K562 (cell line): Measurements from ENCODE around the gene SIPA1L2. TPM values are rescaled to one million over a fixed set of nuclear protein-coding genes. Genes with fewer than 3 reads are reported as not detected.

Source experiments
- ATAC-seq: fragments of 200-7000 bp; cut with Tn5 transposase; 3 replicates; pipeline ENCODE4 v1.9.1; 2020; ENCODE audit warnings: moderate library complexity
- BruUV-seq: library from RNA; stranded (reverse); fragments of 400-500 nt; replicated peaks from 2 replicates; lab custom pipeline; 2021; lab: Mats Ljungman, UMichigan
- CTCF ChIA-PET: fragments of 300-600 bp; formaldehyde crosslinking; extraction: SDS; loops from one replicate; lab custom pipeline; 2021; ENCODE audit warnings: low intra/inter-chr PET ratio; lab: Yijun Ruan, JAX
- POLR2A ChIA-PET: fragments of 300-600, 350-650 bp; sonication (Branson Sonifier 250); formaldehyde crosslinking; extraction: SDS; loops from one replicate; lab custom pipeline; 2021; ENCODE audit warnings: antibody characterized with exemption, inconsistent platforms; lab: Yijun Ruan, JAX
- DNase-seq, 4 experiments: peaks; one replicate each; pipeline versions ENCODE4 v3.0.0 to v3.0.0-alpha.2; 2011 to 2018; ENCODE audit warnings: low spot score in 3 of 4, mixed read lengths in 3 of 4; ENCODE audit errors: extremely low read depth in 1 of 4
- FAIRE-seq: peaks from 2 replicates; lab custom pipeline; 2011; peaks lifted over from hg19 to GRCh38; lab: Jason Lieb, UNC
- H2AFZ ChIP-seq: 2 replicates; pipeline ENCODE4 v1.6.0; 2011; ENCODE audit warnings: low read depth, low read length, control low read depth, inconsistent platforms
- H3K27ac ChIP-seq: fragments of 200-600 bp; 3 replicates; pipeline ENCODE4 v1.8.0; 2011; ENCODE audit warnings: low read depth, mild to moderate bottlenecking, control low read depth, inconsistent platforms, low read length, moderate library complexity, mixed read lengths; ENCODE audit errors: extremely low read depth
- H3K27me3 ChIP-seq, 2 experiments: fragments of 300-600 bp in 1 of 2; 2 replicates in 1 of 2; 3 replicates in 1 of 2; pipeline versions ENCODE4 v1.6.0 to v1.8.0; 2011; ENCODE audit warnings: inconsistent platforms in 2 of 2, low read length in 2 of 2, mild to moderate bottlenecking in 1 of 2, mixed read lengths in 1 of 2, moderate library complexity in 1 of 2; ENCODE audit not compliant: control insufficient read depth in 2 of 2, insufficient read depth in 2 of 2
- H3K36me3 ChIP-seq: fragments of 300-600 bp; 3 replicates; pipeline ENCODE4 v1.8.0; 2011; ENCODE audit warnings: mild to moderate bottlenecking, low read length, inconsistent platforms; ENCODE audit not compliant: control insufficient read depth, insufficient read depth
- H3K4me1 ChIP-seq, 2 experiments: fragments of 200-600 bp in 1 of 2; replicated peaks in 1 of 2; 2 replicates in 1 of 2; 3 replicates in 1 of 2; pipeline versions ENCODE4 v1.5.1 to v1.8.0; 2011; ENCODE audit warnings: inconsistent platforms in 2 of 2, low read length in 2 of 2, mild to moderate bottlenecking in 1 of 2, mixed read lengths in 1 of 2, moderate library complexity in 1 of 2; ENCODE audit not compliant: control insufficient read depth in 2 of 2, insufficient read depth in 2 of 2
- H3K4me2 ChIP-seq: 2 replicates; pipeline ENCODE4 v1.6.1; 2011; ENCODE audit warnings: low read length, control low read depth, inconsistent platforms, mixed read lengths; ENCODE audit not compliant: insufficient read depth
- H3K4me3 ChIP-seq: fragments of 200-600 bp; sonication (generic), shearing (Covaris generic); 2 replicates; pipeline ENCODE4 v1.5.1; 2016; ENCODE audit warnings: control low read depth, inconsistent platforms
- H3K79me2 ChIP-seq: fragments of 200-600 bp; 3 replicates; pipeline ENCODE4 v1.8.0; 2011; ENCODE audit warnings: low read length, inconsistent platforms; ENCODE audit not compliant: control insufficient read depth, insufficient read depth
- H3K9ac ChIP-seq, 2 experiments: 2 replicates each; pipeline versions ENCODE4 v1.6.0 to v1.6.1; 2011; ENCODE audit warnings: low read depth in 2 of 2, low read length in 2 of 2, control low read depth in 1 of 2, inconsistent platforms in 1 of 2, mild to moderate bottlenecking in 1 of 2, mixed read lengths in 1 of 2; ENCODE audit not compliant: insufficient read depth in 1 of 2
- H3K9me1 ChIP-seq: one replicate; pipeline ENCODE4 v1.6.0; 2011; ENCODE audit warnings: inconsistent platforms, mild to moderate bottlenecking, low read length, moderate library complexity; ENCODE audit not compliant: control insufficient read depth, insufficient read depth
- H3K9me3 ChIP-seq: replicated peaks from 2 replicates; pipeline ENCODE4 v1.5.1; 2011; ENCODE audit warnings: low read depth, low read length, inconsistent platforms; ENCODE audit not compliant: control insufficient read depth, insufficient read depth
- H4K20me1 ChIP-seq: replicated peaks from 2 replicates; pipeline ENCODE4 v1.6.1; 2011; ENCODE audit warnings: low read length, inconsistent platforms, mixed read lengths; ENCODE audit not compliant: control insufficient read depth, insufficient read depth
- FOXA3 ChIP-seq, 2 experiments: fragments of 450-650 bp in 1 of 2; sonication (generic) in 1 of 2; formaldehyde crosslinking; IDR thresholded peaks in 1 of 2; conservative IDR thresholded peaks in 1 of 2; 2 replicates each; pipeline versions ENCODE4 v1.4.0 to v1.8.0; 2020 to 2022; ENCODE audit warnings: mild to moderate bottlenecking in 2 of 2, missing genetic modification reagents in 1 of 2
- NR3C1 ChIP-seq: sonication (generic); formaldehyde crosslinking; IDR thresholded peaks from 2 replicates; pipeline ENCODE4 v1.8.1; 2022; ENCODE audit warnings: missing genetic modification reagents
- SIN3A ChIP-seq, 2 experiments: fragments of 150-350 bp in 1 of 2; IDR thresholded peaks; 2 replicates each; pipeline ENCODE4 v1.6.1; 2011 to 2016; ENCODE audit warnings: borderline replicate concordance in 2 of 2, low read depth in 2 of 2, low read length in 2 of 2, mild to moderate bottlenecking in 2 of 2, moderate library complexity in 2 of 2; ENCODE audit not compliant: control insufficient read depth in 1 of 2
- SIN3B ChIP-seq: fragments of 450-650 bp; IDR thresholded peaks from 2 replicates; pipeline ENCODE4 v1.6.1; 2017; ENCODE audit warnings: low read depth, mild to moderate bottlenecking, moderate library complexity
- SIX5 ChIP-seq, 2 experiments: IDR thresholded peaks; 2 replicates each; pipeline ENCODE4 v1.6.1; 2011; ENCODE audit warnings: low read length in 2 of 2, borderline replicate concordance in 1 of 2, low read depth in 1 of 2, mild to moderate bottlenecking in 1 of 2, moderate library complexity in 1 of 2; ENCODE audit not compliant: insufficient read depth in 1 of 2
- STAT5A ChIP-seq: IDR thresholded peaks from 2 replicates; pipeline ENCODE4 v1.6.1; 2012; ENCODE audit warnings: low read length, inconsistent platforms, borderline replicate concordance
- XRCC4 ChIP-seq: IDR thresholded peaks from one replicate; pipeline ENCODE4 v1.6.1; 2011; ENCODE audit not compliant: insufficient read depth, insufficient read length; ENCODE audit errors: extremely low read depth
- ZNF785 ChIP-seq: fragments of 250-450 bp; sonication (Bioruptor Pico); IDR thresholded peaks from 2 replicates; pipeline ENCODE4 v1.4.0; 2020; ENCODE audit warnings: mild to moderate bottlenecking
- ZSCAN29 ChIP-seq: fragments of 450-650 bp; IDR thresholded peaks from 2 replicates; pipeline ENCODE4 v1.6.1; 2017
- WGBS: fragments of 100-300 bp; shearing (Covaris generic); methylation state at CpG from one replicate; pipeline ENCODE4 v1.1.6; 2016; ENCODE audit warnings: low coverage, mixed read lengths; ENCODE audit not compliant: insufficient coverage; ENCODE audit errors: missing lambda C conversion rate; 5-methylcytosine and 5-hydroxymethylcytosine counted together
- in situ Hi-C: fragments of 300-500 bp; cut with MboI; formaldehyde crosslinking; loops from 4 replicates; pipeline ENCODE4 v1.15.0; 2018; ENCODE audit warnings: inconsistent platforms, mixed read lengths
- intact Hi-C: fragments of 100-400 bp; cut with micrococcal nuclease; formaldehyde crosslinking; loops from 2 replicates; pipeline ENCODE4 v1.14.2; 2022
- polyA plus RNA-seq, 8 experiments: library from polyadenylated mRNA; depleted of rRNA in 4 of 8; stranded (reverse) in 5 of 8; unstranded in 3 of 8; fragments of >200 nt; fragmentation: Nextera tagmentation in 2 of 8; fragmentation: Illumina TruSeq in 1 of 8; extraction: Ambion mirVana in 2 of 8; extraction: Trizol in 1 of 8; gene quantifications; 2 replicates each; pipeline versions ENCODE4 v1.2.1 to v1.2.3, GENCODE V29; 2011 to 2014; ENCODE audit warnings: inconsistent platforms in 1 of 8, missing spikeins in 1 of 8
- total RNA-seq, 7 experiments: library from RNA; depleted of rRNA in 6 of 7; stranded (reverse); fragments of >200 nt in 6 of 7; fragmentation: Illumina TruSeq in 2 of 7; extraction: Trizol in 2 of 7; gene quantifications; 2 replicates each; pipeline versions ENCODE4 v1.2.1 to v1.2.3, GENCODE V29; 2011 to 2021; ENCODE audit warnings: low replicate concordance in 1 of 7
- TF ChIP-seq, protein P1 (sequence below): fragments of 200-800 bp; sonication (Bioruptor generic); IDR thresholded peaks from 2 replicates; pipeline ENCODE4 v1.6.1; 2017; ENCODE audit warnings: missing genetic modification characterization, missing compliant biosample characterization
- TF ChIP-seq, protein P2 (sequence below): fragments of 250-450 bp; sonication (Bioruptor Pico); IDR thresholded peaks from 2 replicates; pipeline ENCODE4 v1.4.0; 2020; ENCODE audit warnings: mild to moderate bottlenecking, moderate library complexity

SIPA1L2 gene
- total and polyA plus RNA-seq, 9 of the 15 experiments (the other 6 are each of a cell fraction or from before 2014, with no cell fraction given), result 0.04 to 0.22 (median 0.06) TPM; not detected in 5

DNA sequence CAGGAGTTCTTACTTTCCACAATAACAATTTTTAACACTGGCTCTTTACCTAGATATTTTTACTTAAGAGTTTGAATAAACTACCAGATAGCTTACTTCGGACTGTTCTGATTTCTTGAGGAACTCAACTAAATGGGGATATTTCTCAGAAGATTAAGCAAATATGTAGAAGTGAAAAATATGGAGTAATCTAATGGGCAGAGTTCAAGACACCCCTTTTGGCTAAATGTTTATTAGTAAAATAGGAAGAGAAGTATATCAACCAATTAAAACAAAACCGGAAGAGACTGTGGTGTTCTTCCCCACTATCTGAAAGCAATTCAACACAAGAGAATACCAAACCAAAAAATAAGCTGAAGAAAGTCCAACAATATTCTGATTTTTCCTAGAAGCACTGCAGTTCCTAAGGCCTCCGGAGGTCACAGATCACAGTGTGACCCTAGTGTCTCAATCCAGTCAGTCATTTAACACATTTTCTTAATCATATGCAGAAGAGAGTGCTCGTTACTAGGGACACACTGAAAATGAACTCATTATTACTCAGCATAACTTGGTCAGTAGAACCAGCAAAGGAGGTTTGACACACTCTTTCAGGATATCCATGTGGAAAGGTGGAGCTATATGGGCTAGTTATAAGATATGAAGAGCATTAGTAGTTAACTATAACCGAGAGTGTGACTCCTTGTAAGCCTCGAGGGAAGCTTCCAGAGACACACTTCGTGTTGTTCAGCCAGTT lies 5.2 kb downstream of the SIPA1L2 start:
- no peak for FAIRE-seq
- H3K27ac ChIP-seq, result no peak overlapping the region
- BruUV-seq, result no TSS peak
- no peak overlapping the region for H2AFZ ChIP-seq
- WGBS, result under 1% methylated on average over 7 of the region's 7 CpGs
- H3K9me1 ChIP-seq, result no peaks in the 10 kb centered on the region
- no peaks in the 10 kb centered on the region for H3K79me2 ChIP-seq
- H3K27me3 ChIP-seq, result no peaks in the 10 kb centered on the region
- no peak overlapping the region for H3K4me2 ChIP-seq
- CTCF ChIA-PET, result no interaction called here
- in situ Hi-C loops, result loop anchor here (25.0 kb wide), 1 partner anchor 613 kb away; no protein-coding TSS in a partner anchor
- no peak for ATAC-seq
- no peaks in the 10 kb centered on the region; a peak in 1 of 5 replicates for H3K4me1 ChIP-seq
- H3K4me3 ChIP-seq, result no peak overlapping the region
- no peaks in the 10 kb centered on the region for H4K20me1 ChIP-seq
- no peak for DNase-seq
- no peaks in the 10 kb centered on the region for H3K36me3 ChIP-seq
- TF ChIP-seq ZNF785, result no peak
- TF ChIP-seq STAT5A, result no peak
- TF ChIP-seq, all 486 proteins: peak for 0
- intact Hi-C loops, result no loop called here
- Histone ChIP-seq H3K9ac (no peak overlapping the region), H3K9me3 (no peaks in the 10 kb centered on the region)
- POLR2A ChIA-PET, result no interaction called here

DNA sequence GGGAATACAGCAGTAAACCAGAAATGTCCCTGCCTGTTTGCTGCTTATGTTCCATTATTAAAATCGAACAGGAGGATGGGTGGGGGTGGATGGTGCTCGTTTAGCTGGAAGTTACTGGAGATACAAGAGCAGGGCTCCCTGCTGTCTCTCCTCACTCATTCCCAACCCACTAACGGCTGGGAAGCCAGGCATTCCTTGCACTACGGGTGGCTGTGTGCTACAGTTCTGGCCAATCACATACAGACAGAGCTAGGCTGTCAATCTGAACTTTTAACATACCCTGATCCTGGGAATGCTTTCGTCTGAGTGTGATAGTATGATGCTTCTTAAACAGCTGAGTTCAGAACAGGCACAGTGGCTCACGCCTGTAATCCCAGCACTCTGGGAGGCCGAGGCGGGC lies 7.0 kb downstream of the SIPA1L2 start:
- no peaks in the 10 kb centered on the region for H3K36me3 ChIP-seq
- no TSS peak for BruUV-seq
- no peak for DNase-seq
- no peak overlapping the region for H2AFZ ChIP-seq
- H3K9me3 ChIP-seq, result no peaks in the 10 kb centered on the region
- no peak overlapping the region for H3K4me2 ChIP-seq
- H4K20me1 ChIP-seq, result no peaks in the 10 kb centered on the region
- FAIRE-seq, result no peak
- H3K9me1 ChIP-seq, result no peaks in the 10 kb centered on the region
- no peaks in the 10 kb centered on the region for H3K27me3 ChIP-seq
- ChIA-PET CTCF (no interaction called here), POLR2A (interaction anchor here (0.6 kb wide), 1 partner anchor 1350 kb away, joined by 3 read pairs; no protein-coding TSS in a partner anchor)
- no peaks in the 10 kb centered on the region; a peak in 1 of 5 replicates for H3K4me1 ChIP-seq
- intact Hi-C loops, result no loop called here
- H3K27ac ChIP-seq, result no peak overlapping the region
- under 1% methylated on average over 8 of the region's 8 CpGs for WGBS
- H3K79me2 ChIP-seq, result no peaks in the 10 kb centered on the region
- no peak for ATAC-seq
- no peak overlapping the region for H3K9ac ChIP-seq
- in situ Hi-C loops, result no loop called here
- H3K4me3 ChIP-seq, result no peak overlapping the region
- TF ChIP-seq ZSCAN29 (no peak), FOXA3 (CRISPR knock-in tag; conservative IDR thresholded peaks at IDR 0.05 in 1 of 2, IDR thresholded peaks at IDR 0.05 in 1 of 2) (no peak), SIX5 (IDR thresholded peaks at IDR 0.05; ENCODE audit: borderline replicate concordance in 1 of 2, insufficient read depth in 1 of 2, low read depth in 1 of 2, low read length in 2 of 2) (no peak), XRCC4 (no peak), SIN3B (no peak), NR3C1 (CRISPR knock-in tag) (no peak), SIN3A (IDR thresholded peaks at IDR 0.05; ENCODE audit: borderline replicate concordance in 2 of 2, control insufficient read depth in 1 of 2, low read depth in 2 of 2, low read length in 2 of 2) (no peak)
- TF ChIP-seq, protein P1, sequence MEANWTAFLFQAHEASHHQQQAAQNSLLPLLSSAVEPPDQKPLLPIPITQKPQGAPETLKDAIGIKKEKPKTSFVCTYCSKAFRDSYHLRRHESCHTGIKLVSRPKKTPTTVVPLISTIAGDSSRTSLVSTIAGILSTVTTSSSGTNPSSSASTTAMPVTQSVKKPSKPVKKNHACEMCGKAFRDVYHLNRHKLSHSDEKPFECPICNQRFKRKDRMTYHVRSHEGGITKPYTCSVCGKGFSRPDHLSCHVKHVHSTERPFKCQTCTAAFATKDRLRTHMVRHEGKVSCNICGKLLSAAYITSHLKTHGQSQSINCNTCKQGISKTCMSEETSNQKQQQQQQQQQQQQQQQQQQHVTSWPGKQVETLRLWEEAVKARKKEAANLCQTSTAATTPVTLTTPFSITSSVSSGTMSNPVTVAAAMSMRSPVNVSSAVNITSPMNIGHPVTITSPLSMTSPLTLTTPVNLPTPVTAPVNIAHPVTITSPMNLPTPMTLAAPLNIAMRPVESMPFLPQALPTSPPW (CRISPR knock-in tag), result no peak
- TF ChIP-seq, protein P2, sequence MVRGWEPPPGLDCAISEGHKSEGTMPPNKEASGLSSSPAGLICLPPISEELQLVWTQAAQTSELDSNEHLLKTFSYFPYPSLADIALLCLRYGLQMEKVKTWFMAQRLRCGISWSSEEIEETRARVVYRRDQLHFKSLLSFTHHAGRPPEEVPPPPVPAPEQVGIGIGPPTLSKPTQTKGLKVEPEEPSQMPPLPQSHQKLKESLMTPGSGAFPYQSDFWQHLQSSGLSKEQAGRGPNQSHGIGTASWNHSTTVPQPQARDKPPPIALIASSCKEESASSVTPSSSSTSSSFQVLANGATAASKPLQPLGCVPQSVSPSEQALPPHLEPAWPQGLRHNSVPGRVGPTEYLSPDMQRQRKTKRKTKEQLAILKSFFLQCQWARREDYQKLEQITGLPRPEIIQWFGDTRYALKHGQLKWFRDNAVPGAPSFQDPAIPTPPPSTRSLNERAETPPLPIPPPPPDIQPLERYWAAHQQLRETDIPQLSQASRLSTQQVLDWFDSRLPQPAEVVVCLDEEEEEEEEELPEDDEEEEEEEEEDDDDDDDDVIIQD, result no peak
